Keratinocyte (primary cell): ENCODE data around the gene PCDHGC3.
A peak's percentile ranks its signal among the peaks of the same experiment; 100 is the strongest.

Experiments used
- EZH2 ChIP-seq: IDR thresholded peaks from one replicate; pipeline ENCODE4 v1.6.1; 2012; ENCODE audit warnings: inconsistent platforms, mild to moderate bottlenecking, low read length, moderate library complexity
- TF ChIP-seq, protein P1 (sequence below), 3 experiments: IDR thresholded peaks in 1 of 3; conservative IDR thresholded peaks in 1 of 3; optimal IDR thresholded peaks in 1 of 3; 2 replicates in 2 of 3; 3 replicates in 1 of 3; pipeline versions ENCODE3 to v1.5.1; 2011; ENCODE audit warnings: low read length in 3 of 3, mild to moderate bottlenecking in 3 of 3, moderate library complexity in 2 of 3, control low read depth in 1 of 3, inconsistent platforms in 1 of 3; ENCODE audit not compliant: insufficient read depth in 2 of 3; ENCODE audit errors: extremely low read depth in 1 of 3

DNA sequence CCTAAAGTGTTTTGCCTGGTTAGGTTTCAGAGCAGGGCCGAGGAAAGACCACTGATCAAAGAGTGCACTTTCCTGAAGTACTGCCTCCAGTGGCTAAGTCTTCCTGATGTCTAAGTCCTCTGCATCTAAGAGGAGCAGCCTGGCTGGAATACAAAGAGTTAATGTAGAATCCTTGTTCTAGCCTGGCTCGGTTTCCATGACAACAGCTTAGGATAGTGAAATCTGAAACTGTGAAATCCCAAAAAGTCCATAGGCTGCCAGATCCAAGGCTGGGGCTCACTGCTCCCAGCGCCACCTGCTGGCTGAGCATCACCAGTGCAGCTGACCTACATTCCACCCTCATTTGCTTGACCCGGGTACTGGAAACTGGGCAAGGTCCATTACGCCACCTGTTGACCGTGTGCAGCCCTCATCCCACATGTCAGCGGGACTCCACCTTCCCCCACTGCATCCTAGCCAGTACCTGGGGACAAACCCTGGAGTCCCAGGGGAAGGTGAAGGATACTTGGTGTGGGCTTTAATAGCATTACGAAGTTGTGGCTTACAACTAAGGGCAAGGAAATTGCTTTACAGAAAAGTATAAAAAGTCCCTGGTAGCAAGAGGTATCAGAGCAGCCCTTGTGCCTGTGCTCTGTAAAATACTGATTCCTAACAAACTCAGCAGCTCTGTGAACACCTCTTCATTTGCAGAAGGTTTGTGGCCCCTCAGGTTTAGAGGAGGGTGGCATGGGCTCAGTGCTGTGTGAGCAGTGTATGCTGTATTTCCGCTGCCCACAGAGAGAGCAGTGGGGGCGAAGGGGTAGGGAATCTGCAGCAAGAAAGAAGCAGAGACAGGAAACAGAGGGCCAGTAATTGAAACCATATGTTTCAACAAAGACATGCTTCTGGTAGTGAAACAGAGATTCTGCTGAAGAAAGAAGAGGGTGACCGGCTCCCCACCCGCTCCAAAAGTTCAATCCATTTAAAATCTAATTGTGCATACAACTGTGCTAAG, 49.1 kb downstream of the PCDHGC3 start:
- TF ChIP-seq, protein P1, sequence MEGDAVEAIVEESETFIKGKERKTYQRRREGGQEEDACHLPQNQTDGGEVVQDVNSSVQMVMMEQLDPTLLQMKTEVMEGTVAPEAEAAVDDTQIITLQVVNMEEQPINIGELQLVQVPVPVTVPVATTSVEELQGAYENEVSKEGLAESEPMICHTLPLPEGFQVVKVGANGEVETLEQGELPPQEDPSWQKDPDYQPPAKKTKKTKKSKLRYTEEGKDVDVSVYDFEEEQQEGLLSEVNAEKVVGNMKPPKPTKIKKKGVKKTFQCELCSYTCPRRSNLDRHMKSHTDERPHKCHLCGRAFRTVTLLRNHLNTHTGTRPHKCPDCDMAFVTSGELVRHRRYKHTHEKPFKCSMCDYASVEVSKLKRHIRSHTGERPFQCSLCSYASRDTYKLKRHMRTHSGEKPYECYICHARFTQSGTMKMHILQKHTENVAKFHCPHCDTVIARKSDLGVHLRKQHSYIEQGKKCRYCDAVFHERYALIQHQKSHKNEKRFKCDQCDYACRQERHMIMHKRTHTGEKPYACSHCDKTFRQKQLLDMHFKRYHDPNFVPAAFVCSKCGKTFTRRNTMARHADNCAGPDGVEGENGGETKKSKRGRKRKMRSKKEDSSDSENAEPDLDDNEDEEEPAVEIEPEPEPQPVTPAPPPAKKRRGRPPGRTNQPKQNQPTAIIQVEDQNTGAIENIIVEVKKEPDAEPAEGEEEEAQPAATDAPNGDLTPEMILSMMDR (optimal IDR thresholded peaks at IDR 0.05 in 1 of 3, IDR thresholded peaks at IDR 0.05 in 1 of 3, conservative IDR thresholded peaks at IDR 0.05 in 1 of 3; ENCODE audit: extremely low read depth in 1 of 3, insufficient read depth in 2 of 3, low read length in 3 of 3): peak; percentile 98 to 100 (median 100)
- TF ChIP-seq EZH2: no peak
